Measurements from ENCODE around the gene WDR5. TPM values are rescaled to one million over a fixed set of nuclear protein-coding genes. Genes with fewer than 3 reads are reported as not detected.

The WDR5 gene
- total and polyA plus RNA-seq, 7 experiments from 2014 or later, result 13.8 to 42.3 (median 20.2) TPM

- H3K4me1 Mint-ChIP-seq, result peaks cover 0 to 6% (median 0%) of the 10 kb centered on the region in 7 donors
- Histone ChIP-seq H3K9me3 (ENCODE audit: control insufficient read depth in 2 of 3, low read length in 3 of 3) (no peaks in the 10 kb centered on the region), H3K27me3 (ENCODE audit: control insufficient read depth in 2 of 2, insufficient read depth in 2 of 2, low read length in 2 of 2) (no peaks in the 10 kb centered on the region), H3K27ac (ENCODE audit: low read depth, low read length) (no peak overlapping the region), H3K4me1 (ENCODE audit: control insufficient read depth in 2 of 2, insufficient read depth in 2 of 2, low read length in 2 of 2) (no peaks in the 10 kb centered on the region), H3K4me3 (ENCODE audit: low read length) (no peak overlapping the region), H3K36me3 (ENCODE audit: control insufficient read depth in 2 of 3, insufficient read depth in 3 of 3, low read length in 3 of 3) (peaks cover 22 to 95% (median 29%) of the 10 kb centered on the region in 3 experiments)
- CTCF ChIA-PET, result no interaction called here
- POLR2A ChIA-PET, result interaction anchor here (0.5 to 1.1 kb wide), 2 partner anchors 13 to 26 kb away, joined by 3 to 5 read pairs; no protein-coding TSS in a partner anchor
- peak overlapping the region in 2 of 9 donors; percentile 14 to 39 for H3K27ac Mint-ChIP-seq
- no peak for DNase-seq
- peaks cover 7 to 43% (median 13%) of the 10 kb centered on the region in 5 donors for H3K36me3 Mint-ChIP-seq
- H3K9me3 Mint-ChIP-seq, result no peaks in the 10 kb centered on the region
- H3K27me3 Mint-ChIP-seq, result no peaks in the 10 kb centered on the region
- ATAC-seq, result no peak
- no peak overlapping the region for H3K4me3 Mint-ChIP-seq
- intact Hi-C loops (cut with micrococcal nuclease), result no loop called here
Observed at GRCh38 chr9:134150557-134151214, 14.8 kb downstream of the WDR5 start.

GRCh38 chr9:134152022-134152448, 16.2 kb downstream of the WDR5 start:
- no peak overlapping the region for H3K4me3 ChIP-seq (ENCODE audit: low read length)
- no peak overlapping the region for H3K27ac Mint-ChIP-seq
- no peaks in the 10 kb centered on the region for H3K27me3 Mint-ChIP-seq
- ChIA-PET POLR2A (no interaction called here), CTCF (no interaction called here)
- no peaks in the 10 kb centered on the region for H3K27me3 ChIP-seq (ENCODE audit: control insufficient read depth in 2 of 2, insufficient read depth in 2 of 2, low read length in 2 of 2)
- no peaks in the 10 kb centered on the region for H3K4me1 ChIP-seq (ENCODE audit: control insufficient read depth in 2 of 2, insufficient read depth in 2 of 2, low read length in 2 of 2)
- peaks cover 0 to 3% (median 0%) of the 10 kb centered on the region in 7 donors for H3K4me1 Mint-ChIP-seq
- intact Hi-C loops (cut with micrococcal nuclease), result no loop called here
- H3K4me3 Mint-ChIP-seq, result no peak overlapping the region
- H3K36me3 Mint-ChIP-seq, result peaks cover 7 to 48% (median 11%) of the 10 kb centered on the region in 5 donors
- H3K9me3 Mint-ChIP-seq, result no peaks in the 10 kb centered on the region
- no peaks in the 10 kb centered on the region for H3K9me3 ChIP-seq (ENCODE audit: control insufficient read depth in 2 of 3, low read length in 3 of 3)
- ATAC-seq, result no peak
- no peak overlapping the region for H3K27ac ChIP-seq (ENCODE audit: low read depth, low read length)
- DNase-seq, result no peak
- peaks cover 22 to 98% (median 31%) of the 10 kb centered on the region in 3 experiments for H3K36me3 ChIP-seq (ENCODE audit: control insufficient read depth in 2 of 3, insufficient read depth in 3 of 3, low read length in 3 of 3)

GRCh38 chr9:134152488-134152887, 16.6 kb downstream of the WDR5 start:
- Mint-ChIP-seq H3K27ac (no peak overlapping the region), H3K36me3 (peaks cover 6 to 46% (median 11%) of the 10 kb centered on the region in 5 donors), H3K9me3 (no peaks in the 10 kb centered on the region), H3K27me3 (no peaks in the 10 kb centered on the region), H3K4me3 (no peak overlapping the region), H3K4me1 (peaks cover 0 to 2% (median 0%) of the 10 kb centered on the region in 7 donors)
- Histone ChIP-seq H3K36me3 (ENCODE audit: control insufficient read depth in 2 of 3, insufficient read depth in 3 of 3, low read length in 3 of 3) (peaks cover 22 to 98% (median 29%) of the 10 kb centered on the region in 3 experiments), H3K4me1 (ENCODE audit: control insufficient read depth in 2 of 2, insufficient read depth in 2 of 2, low read length in 2 of 2) (no peaks in the 10 kb centered on the region), H3K4me3 (ENCODE audit: low read length) (no peak overlapping the region), H3K27ac (ENCODE audit: low read depth, low read length) (no peak overlapping the region), H3K9me3 (ENCODE audit: control insufficient read depth in 2 of 3, low read length in 3 of 3) (no peaks in the 10 kb centered on the region), H3K27me3 (ENCODE audit: control insufficient read depth in 2 of 2, insufficient read depth in 2 of 2, low read length in 2 of 2) (no peaks in the 10 kb centered on the region)
- no peak for DNase-seq
- ChIA-PET POLR2A (no interaction called here), CTCF (interaction anchor here (0.6 kb wide), 1 partner anchor 12 kb away, joined by 4 read pairs; the partner anchor contains the start of gene RNU6ATAC)
- ATAC-seq, result no peak
- intact Hi-C loops (cut with micrococcal nuclease), result no loop called here

GRCh38 chr9:134153450-134153849, 17.6 kb downstream of the WDR5 start:
- no peak overlapping the region for H3K27ac ChIP-seq (ENCODE audit: low read depth, low read length)
- ChIA-PET CTCF (no interaction called here), POLR2A (no interaction called here)
- H3K27ac Mint-ChIP-seq, result no peak overlapping the region
- peaks cover 22 to 100% (median 28%) of the 10 kb centered on the region in 3 experiments for H3K36me3 ChIP-seq (ENCODE audit: control insufficient read depth in 2 of 3, insufficient read depth in 3 of 3, low read length in 3 of 3)
- no peaks in the 10 kb centered on the region for H3K4me1 ChIP-seq (ENCODE audit: control insufficient read depth in 2 of 2, insufficient read depth in 2 of 2, low read length in 2 of 2)
- no peaks in the 10 kb centered on the region for H3K9me3 Mint-ChIP-seq
- DNase-seq (no peak), ATAC-seq (no peak)
- H3K27me3 ChIP-seq (ENCODE audit: control insufficient read depth in 2 of 2, insufficient read depth in 2 of 2, low read length in 2 of 2), result no peaks in the 10 kb centered on the region
- no peak overlapping the region for H3K4me3 Mint-ChIP-seq
- H3K36me3 Mint-ChIP-seq, result peaks cover 4 to 50% (median 11%) of the 10 kb centered on the region in 5 donors
- peaks cover 0 to 2% (median 0%) of the 10 kb centered on the region in 7 donors for H3K4me1 Mint-ChIP-seq
- H3K4me3 ChIP-seq (ENCODE audit: low read length), result no peak overlapping the region
- H3K9me3 ChIP-seq (ENCODE audit: control insufficient read depth in 2 of 3, low read length in 3 of 3), result no peaks in the 10 kb centered on the region
- intact Hi-C loops (cut with micrococcal nuclease), result no loop called here
- H3K27me3 Mint-ChIP-seq, result no peaks in the 10 kb centered on the region

- no peak overlapping the region for H3K4me3 ChIP-seq (ENCODE audit: low read length)
- H3K36me3 ChIP-seq (ENCODE audit: control insufficient read depth in 2 of 3, insufficient read depth in 3 of 3, low read length in 3 of 3), result peaks cover 14 to 98% (median 23%) of the 10 kb centered on the region in 3 experiments
- ATAC-seq (no peak), DNase-seq (no peak)
- Mint-ChIP-seq H3K27me3 (no peaks in the 10 kb centered on the region), H3K36me3 (peaks cover 3 to 47% (median 9%) of the 10 kb centered on the region in 5 donors), H3K27ac (no peak overlapping the region), H3K4me1 (peaks cover 0 to 2% (median 0%) of the 10 kb centered on the region in 7 donors), H3K9me3 (no peaks in the 10 kb centered on the region), H3K4me3 (no peak overlapping the region)
- H3K27ac ChIP-seq (ENCODE audit: low read depth, low read length), result no peak overlapping the region
- intact Hi-C loops (cut with micrococcal nuclease), result no loop called here
- CTCF ChIA-PET, result no interaction called here
- no peaks in the 10 kb centered on the region for H3K4me1 ChIP-seq (ENCODE audit: control insufficient read depth in 2 of 2, insufficient read depth in 2 of 2, low read length in 2 of 2)
- POLR2A ChIA-PET, result no interaction called here
- no peaks in the 10 kb centered on the region for H3K27me3 ChIP-seq (ENCODE audit: control insufficient read depth in 2 of 2, insufficient read depth in 2 of 2, low read length in 2 of 2)
- no peaks in the 10 kb centered on the region for H3K9me3 ChIP-seq (ENCODE audit: control insufficient read depth in 2 of 3, low read length in 3 of 3)
Observed at GRCh38 chr9:134154262-134154701, 18.4 kb downstream of the WDR5 start.

GRCh38 chr9:134155812-134156377, 20.0 kb downstream of the WDR5 start:
- H3K4me3 ChIP-seq (ENCODE audit: low read length), result no peak overlapping the region
- Mint-ChIP-seq H3K4me3 (no peak overlapping the region), H3K36me3 (peaks cover 0 to 39% (median 9%) of the 10 kb centered on the region in 5 donors), H3K27me3 (no peaks in the 10 kb centered on the region), H3K4me1 (peaks cover 0 to 2% (median 0%) of the 10 kb centered on the region in 7 donors), H3K9me3 (no peaks in the 10 kb centered on the region), H3K27ac (no peak overlapping the region)
- H3K27ac ChIP-seq (ENCODE audit: low read depth, low read length), result no peak overlapping the region
- intact Hi-C loops (cut with micrococcal nuclease), result no loop called here
- ATAC-seq, result no peak
- no peaks in the 10 kb centered on the region for H3K4me1 ChIP-seq (ENCODE audit: control insufficient read depth in 2 of 2, insufficient read depth in 2 of 2, low read length in 2 of 2)
- DNase-seq, result no peak
- no peaks in the 10 kb centered on the region for H3K27me3 ChIP-seq (ENCODE audit: control insufficient read depth in 2 of 2, insufficient read depth in 2 of 2, low read length in 2 of 2)
- no peaks in the 10 kb centered on the region for H3K9me3 ChIP-seq (ENCODE audit: control insufficient read depth in 2 of 3, low read length in 3 of 3)
- POLR2A ChIA-PET, result no interaction called here
- peaks cover 4 to 84% (median 17%) of the 10 kb centered on the region in 3 experiments for H3K36me3 ChIP-seq (ENCODE audit: control insufficient read depth in 2 of 3, insufficient read depth in 3 of 3, low read length in 3 of 3)
- CTCF ChIA-PET, result no interaction called here

All from naive thymus-derived CD4-positive, alpha-beta T cell (primary cell).